ENCODE data around the gene ASB5. TPM values are rescaled to one million over a fixed set of nuclear protein-coding genes. Genes with fewer than 3 reads are reported as not detected.

Gene ASB5
- total and polyA plus RNA-seq, 9 of the 15 experiments (the other 6 are each of a cell fraction or from before 2014, with no cell fraction given): not detected

DNA sequence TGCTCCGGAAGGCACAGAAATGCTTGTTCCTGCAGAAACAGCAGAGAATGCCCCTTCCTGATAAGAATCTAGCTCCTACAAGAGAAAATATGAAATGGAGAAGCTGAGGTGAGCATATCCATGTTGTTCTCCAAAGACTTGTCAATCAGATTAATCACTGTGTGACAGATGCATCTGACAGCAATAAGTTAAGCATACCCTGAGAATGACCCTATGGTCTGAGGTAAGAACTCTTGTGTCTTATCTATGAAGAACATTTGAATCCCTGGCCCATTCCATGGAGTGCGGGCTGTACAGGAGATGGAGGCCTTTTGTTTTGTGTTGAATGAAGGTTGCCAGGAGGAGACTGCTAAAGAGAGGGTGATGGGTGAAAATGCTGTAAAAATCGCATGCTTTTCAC lies 21.5 kb upstream of the ASB5 start:
- Histone ChIP-seq H4K20me1 (replicated peaks; ENCODE audit: control insufficient read depth, insufficient read depth, low read length) (no peaks in the 10 kb centered on the region), H3K9ac (ENCODE audit: insufficient read depth in 1 of 2, low read depth in 2 of 2, low read length in 2 of 2) (no peak overlapping the region), H3K4me1 (replicated peaks in 1 of 2; ENCODE audit: control insufficient read depth in 2 of 2, insufficient read depth in 2 of 2, low read length in 2 of 2) (peaks cover 18 to 19% of the 10 kb centered on the region in 2 experiments; a peak in 4 of 5 replicates), H2AFZ (ENCODE audit: low read depth, low read length) (peak overlapping the region; percentile 35; the same call in 1 of the 2 replicates), H3K4me2 (ENCODE audit: insufficient read depth, low read length) (peak overlapping the region; percentile 39), H3K27me3 (ENCODE audit: control insufficient read depth in 2 of 2, insufficient read depth in 2 of 2, low read length in 2 of 2) (no peaks in the 10 kb centered on the region), H3K9me1 (ENCODE audit: control insufficient read depth, insufficient read depth, low read length) (no peaks in the 10 kb centered on the region), H3K4me3 (no peak overlapping the region), H3K79me2 (ENCODE audit: control insufficient read depth, insufficient read depth, low read length) (no peaks in the 10 kb centered on the region), H3K9me3 (replicated peaks; ENCODE audit: control insufficient read depth, insufficient read depth, low read depth, low read length) (no peaks in the 10 kb centered on the region), H3K27ac (ENCODE audit: extremely low read depth, low read depth, low read length) (peak overlapping the region; percentile 23), H3K36me3 (ENCODE audit: control insufficient read depth, insufficient read depth, low read length) (no peaks in the 10 kb centered on the region)
- WGBS (ENCODE audit: insufficient coverage, low coverage, missing lambda C conversion rate): 0% methylated on average over 3 of the region's 3 CpGs
- intact Hi-C loops (cut with micrococcal nuclease): no loop called here
- ChIA-PET POLR2A (no interaction called here), CTCF (ENCODE audit: low intra/inter-chr PET ratio) (no interaction called here)
- in situ Hi-C loops (cut with MboI): no loop called here
- no TSS peak for BruUV-seq (replicated peaks)
- ATAC-seq (peak; percentile 82), FAIRE-seq (peak; percentile 90), DNase-seq (ENCODE audit: extremely low read depth in 1 of 4, low spot score in 3 of 4) (peak; percentile 20 to 77 (median 32))
- peak; percentile 73 for TF ChIP-seq SMARCA4 (IDR thresholded peaks at IDR 0.05)
- TF ChIP-seq BRD9 (IDR thresholded peaks at IDR 0.05; ENCODE audit: low read depth, partially characterized antibody): no peak
- TF ChIP-seq, protein P1, sequence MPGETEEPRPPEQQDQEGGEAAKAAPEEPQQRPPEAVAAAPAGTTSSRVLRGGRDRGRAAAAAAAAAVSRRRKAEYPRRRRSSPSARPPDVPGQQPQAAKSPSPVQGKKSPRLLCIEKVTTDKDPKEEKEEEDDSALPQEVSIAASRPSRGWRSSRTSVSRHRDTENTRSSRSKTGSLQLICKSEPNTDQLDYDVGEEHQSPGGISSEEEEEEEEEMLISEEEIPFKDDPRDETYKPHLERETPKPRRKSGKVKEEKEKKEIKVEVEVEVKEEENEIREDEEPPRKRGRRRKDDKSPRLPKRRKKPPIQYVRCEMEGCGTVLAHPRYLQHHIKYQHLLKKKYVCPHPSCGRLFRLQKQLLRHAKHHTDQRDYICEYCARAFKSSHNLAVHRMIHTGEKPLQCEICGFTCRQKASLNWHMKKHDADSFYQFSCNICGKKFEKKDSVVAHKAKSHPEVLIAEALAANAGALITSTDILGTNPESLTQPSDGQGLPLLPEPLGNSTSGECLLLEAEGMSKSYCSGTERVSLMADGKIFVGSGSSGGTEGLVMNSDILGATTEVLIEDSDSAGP (CRISPR knock-in tag; IDR thresholded peaks at IDR 0.05): no peak
- no peak for TF ChIP-seq MCM7 (IDR thresholded peaks at IDR 0.05)
- TF ChIP-seq CBFA2T3 (IDR thresholded peaks at IDR 0.05): peak; percentile 93
- no peak for TF ChIP-seq ZBED1 (IDR thresholded peaks at IDR 0.05)
- no peak for TF ChIP-seq ZNF395 (CRISPR knock-in tag; IDR thresholded peaks at IDR 0.05)
- TF ChIP-seq DPF2 (IDR thresholded peaks at IDR 0.05): peak; percentile 85
- 0 out of 2 replicates have a peak, but pooled peaks have one; percentile 51 for TF ChIP-seq FOXM1 (IDR thresholded peaks at IDR 0.05; ENCODE audit: low read depth)
- TF ChIP-seq FOXM1 (CRISPR knock-in tag; IDR thresholded peaks at IDR 0.05; ENCODE audit: low read depth): no peak
- peak; percentile 63 for TF ChIP-seq POLR2AphosphoS5 (IDR thresholded peaks at IDR 0.05; ENCODE audit: control insufficient read depth, insufficient read depth, low read depth, low read length)
- TF ChIP-seq RFX1 (IDR thresholded peaks at IDR 0.05): peak; percentile 31; the same call in 1 of the 2 replicates
- TF ChIP-seq, protein P2, sequence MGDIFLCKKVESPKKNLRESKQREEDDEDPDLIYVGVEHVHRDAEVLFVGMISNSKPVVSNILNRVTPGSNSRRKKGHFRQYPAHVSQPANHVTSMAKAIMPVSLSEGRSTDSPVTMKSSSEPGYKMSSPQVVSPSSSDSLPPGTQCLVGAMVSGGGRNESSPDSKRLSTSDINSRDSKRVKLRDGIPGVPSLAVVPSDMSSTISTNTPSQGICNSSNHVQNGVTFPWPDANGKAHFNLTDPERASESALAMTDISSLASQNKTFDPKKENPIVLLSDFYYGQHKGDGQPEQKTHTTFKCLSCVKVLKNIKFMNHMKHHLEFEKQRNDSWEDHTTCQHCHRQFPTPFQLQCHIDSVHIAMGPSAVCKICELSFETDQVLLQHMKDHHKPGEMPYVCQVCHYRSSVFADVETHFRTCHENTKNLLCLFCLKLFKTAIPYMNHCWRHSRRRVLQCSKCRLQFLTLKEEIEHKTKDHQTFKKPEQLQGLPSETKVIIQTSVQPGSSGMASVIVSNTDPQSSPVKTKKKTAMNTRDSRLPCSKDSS (IDR thresholded peaks at IDR 0.05; ENCODE audit: low read depth, partially characterized antibody): no peak
- no peak for TF ChIP-seq FOXA3 (CRISPR knock-in tag; conservative IDR thresholded peaks at IDR 0.05 in 1 of 2, IDR thresholded peaks at IDR 0.05 in 1 of 2)
- TF ChIP-seq CTBP1 (IDR thresholded peaks at IDR 0.05; ENCODE audit: borderline replicate concordance): peak; percentile 36; the same call in 1 of the 2 replicates
- TF ChIP-seq HNRNPUL1 (IDR thresholded peaks at IDR 0.05; ENCODE audit: low read length): no peak
- TF ChIP-seq SRF (CRISPR knock-in tag; IDR thresholded peaks at IDR 0.05): no peak
- TF ChIP-seq, protein P3, sequence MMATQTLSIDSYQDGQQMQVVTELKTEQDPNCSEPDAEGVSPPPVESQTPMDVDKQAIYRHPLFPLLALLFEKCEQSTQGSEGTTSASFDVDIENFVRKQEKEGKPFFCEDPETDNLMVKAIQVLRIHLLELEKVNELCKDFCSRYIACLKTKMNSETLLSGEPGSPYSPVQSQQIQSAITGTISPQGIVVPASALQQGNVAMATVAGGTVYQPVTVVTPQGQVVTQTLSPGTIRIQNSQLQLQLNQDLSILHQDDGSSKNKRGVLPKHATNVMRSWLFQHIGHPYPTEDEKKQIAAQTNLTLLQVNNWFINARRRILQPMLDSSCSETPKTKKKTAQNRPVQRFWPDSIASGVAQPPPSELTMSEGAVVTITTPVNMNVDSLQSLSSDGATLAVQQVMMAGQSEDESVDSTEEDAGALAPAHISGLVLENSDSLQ (IDR thresholded peaks at IDR 0.05): peak; percentile 93
- no peak for TF ChIP-seq PURB (CRISPR knock-in tag; IDR thresholded peaks at IDR 0.05; ENCODE audit: low read depth)
- peak; percentile 54 for TF ChIP-seq STAT5A (IDR thresholded peaks at IDR 0.05; ENCODE audit: borderline replicate concordance, low read length)
- TF ChIP-seq NBN (IDR thresholded peaks at IDR 0.05; ENCODE audit: low read depth): no peak
